ENCODE measurements around the gene TMEM200B. TPM values are rescaled to one million over a fixed set of nuclear protein-coding genes. Genes with fewer than 3 reads are reported as not detected.
"Not testable (repeated sequence)": the region's sequence is repeated elsewhere in the genome, so short reads cannot be mapped to it uniquely, and the experiment has no call there.

The TMEM200B gene
- 1 to 10 TPM; 4.0 to 4.7 TPM for total RNA-seq
- long read RNA-seq, result 0 reads

GRCh38 chr1:29123887-29124365 lies at the start of gene TMEM200B:
Gene TMEM200B (minus strand): TSS chr1:29123903. CDS start chr1:29121828, 2,075 bp downstream.
- peak; percentile 40 for DNase-seq
- ATAC-seq, result peak; percentile 38 to 47
- intact Hi-C loops (cut with DNase I), result loop anchor here in 1 of 2 donors (5.0 kb wide), 1 partner anchor 58 kb away; the partner anchor contains the start of gene SRSF4

GRCh38 chr1:29172415-29172939 lies 48.8 kb upstream of the TMEM200B start:
- ATAC-seq, result no peak
- DNase-seq, result no peak
- intact Hi-C loops (cut with DNase I), result no loop called here

GRCh38 chr1:29171521-29171920 lies 47.8 kb upstream of the TMEM200B start:
- intact Hi-C loops (cut with DNase I), result no loop called here
- DNase-seq (no peak), ATAC-seq (no peak)

- intact Hi-C loops (cut with DNase I), result no loop called here
- ATAC-seq, result peak in 1 of 2 donors; percentile 52
- DNase-seq, result no peak
Measured at GRCh38 chr1:29171089-29171488, 47.4 kb upstream of the TMEM200B start.

- ATAC-seq, result no peak
- intact Hi-C loops (cut with DNase I), result no loop called here
- no peak for DNase-seq
Measured at GRCh38 chr1:29169976-29170375, 46.3 kb upstream of the TMEM200B start.

GRCh38 chr1:29167904-29168303 lies 44.2 kb upstream of the TMEM200B start:
- no peak for DNase-seq
- intact Hi-C loops (cut with DNase I), result no loop called here
- no peak for ATAC-seq

- ATAC-seq (peak in 1 of 2 donors; percentile 48), DNase-seq (no peak)
- intact Hi-C loops (cut with DNase I), result no loop called here
Measured at GRCh38 chr1:29166291-29166878, 42.7 kb upstream of the TMEM200B start.

- intact Hi-C loops (cut with DNase I), result no loop called here
- DNase-seq (no peak), ATAC-seq (no peak)
Measured at GRCh38 chr1:29164588-29164987, 40.9 kb upstream of the TMEM200B start.

- ATAC-seq, result peak; percentile 66 to 86
- intact Hi-C loops (cut with DNase I), result no loop called here
Measured at GRCh38 chr1:29162476-29163138, 38.9 kb upstream of the TMEM200B start.

GRCh38 chr1:29162025-29162424 lies 38.3 kb upstream of the TMEM200B start:
- ATAC-seq, result no peak
- intact Hi-C loops (cut with DNase I), result no loop called here
- DNase-seq, result no peak

More at GRCh38 chr1:29162476-29163138, 38.9 kb upstream of the TMEM200B start:
- peak; percentile 62 for DNase-seq

GRCh38 chr1:29159773-29160172 lies 36.1 kb upstream of the TMEM200B start:
- ATAC-seq (no peak), DNase-seq (no peak)
- intact Hi-C loops (cut with DNase I), result no loop called here

GRCh38 chr1:29157269-29157601 lies 33.5 kb upstream of the TMEM200B start:
- no peak for ATAC-seq

GRCh38 chr1:29156543-29157268 lies 33.0 kb upstream of the TMEM200B start:
- ATAC-seq (peak; percentile 59 to 78), DNase-seq (no peak)
- intact Hi-C loops (cut with DNase I), result no loop called here

More at GRCh38 chr1:29157269-29157601, 33.5 kb upstream of the TMEM200B start:
- intact Hi-C loops (cut with DNase I), result no loop called here
- DNase-seq, result no peak

GRCh38 chr1:29152046-29152805 lies 28.5 kb upstream of the TMEM200B start:
- intact Hi-C loops (cut with DNase I), result no loop called here
- ATAC-seq, result no peak

GRCh38 chr1:29150346-29150745 lies 26.6 kb upstream of the TMEM200B start:
- ATAC-seq; intact Hi-C loops (cut with DNase I); DNase-seq: not testable (repeated sequence)

More at GRCh38 chr1:29152046-29152805, 28.5 kb upstream of the TMEM200B start:
- DNase-seq, result no peak

- intact Hi-C loops (cut with DNase I), result no loop called here
Measured at GRCh38 chr1:29148656-29149491, 25.2 kb upstream of the TMEM200B start.

GRCh38 chr1:29145739-29146437 lies 22.2 kb upstream of the TMEM200B start:
- DNase-seq (no peak), ATAC-seq (peak; percentile 23 to 33)
- intact Hi-C loops (cut with DNase I), result no loop called here

More at GRCh38 chr1:29148656-29149491, 25.2 kb upstream of the TMEM200B start:
- ATAC-seq (no peak), DNase-seq (no peak)

- ATAC-seq (no peak), DNase-seq (no peak)
- intact Hi-C loops (cut with DNase I), result no loop called here
Measured at GRCh38 chr1:29144178-29144577, 20.5 kb upstream of the TMEM200B start.
